H9 (cell line): ENCODE measurements around the gene PHACTR2. TPM values are rescaled to one million over a fixed set of nuclear protein-coding genes. Genes with fewer than 3 reads are reported as not detected.

Source experiments
- DNase-seq: peaks from one replicate; pipeline ENCODE4 v3.0.0-alpha.2; 2017
- H2AFZ ChIP-seq: one replicate; pipeline ENCODE4 v1.6.1; 2013; ENCODE audit warnings: mild to moderate bottlenecking, low read length, control low read depth, moderate library complexity
- H2AK5ac ChIP-seq: 2 replicates; pipeline ENCODE4 v1.6.1; 2013; ENCODE audit warnings: low read length, control low read depth, mixed read lengths; ENCODE audit not compliant: insufficient read length
- H2BK120ac ChIP-seq: one replicate; pipeline ENCODE4 v1.6.1; 2013; ENCODE audit warnings: low read depth, mild to moderate bottlenecking, low read length, control low read depth, inconsistent platforms; ENCODE audit not compliant: poor library complexity, severe bottlenecking
- H2BK12ac ChIP-seq: 2 replicates; pipeline ENCODE4 v1.6.1; 2013; ENCODE audit warnings: low read length, control low read depth, mixed read lengths, low read depth; ENCODE audit not compliant: insufficient read length
- H2BK15ac ChIP-seq: 2 replicates; pipeline ENCODE4 v1.6.1; 2013; ENCODE audit warnings: low read depth, low read length, control low read depth
- H2BK20ac ChIP-seq: one replicate; pipeline ENCODE4 v1.6.1; 2013; ENCODE audit warnings: low read depth, mild to moderate bottlenecking, low read length, control low read depth, inconsistent platforms; ENCODE audit not compliant: poor library complexity, severe bottlenecking
- H2BK5ac ChIP-seq: 2 replicates; pipeline ENCODE4 v1.6.1; 2013; ENCODE audit warnings: low read length, control low read depth, mixed read lengths; ENCODE audit not compliant: insufficient read length
- H3K14ac ChIP-seq: 2 replicates; pipeline ENCODE4 v1.6.1; 2013; ENCODE audit warnings: low read length, control low read depth; ENCODE audit not compliant: insufficient read depth
- H3K18ac ChIP-seq: 2 replicates; pipeline ENCODE4 v1.6.1; 2013; ENCODE audit warnings: low read depth, mild to moderate bottlenecking, mixed read lengths, low read length, control low read depth; ENCODE audit not compliant: insufficient read length
- H3K23ac ChIP-seq: 2 replicates; pipeline ENCODE4 v1.6.1; 2013; ENCODE audit warnings: low read length, control low read depth, mixed read lengths, low read depth; ENCODE audit not compliant: insufficient read length
- H3K23me2 ChIP-seq: 2 replicates; pipeline ENCODE4 v1.6.1; 2013; ENCODE audit warnings: low read depth, mild to moderate bottlenecking, mixed read lengths, low read length, control low read depth; ENCODE audit not compliant: insufficient read length, poor library complexity, severe bottlenecking
- H3K27ac ChIP-seq: 2 replicates; pipeline ENCODE4 v1.5.1; 2013; ENCODE audit warnings: low read length, control low read depth, mixed read lengths, low read depth; ENCODE audit not compliant: insufficient read length
- H3K27me3 ChIP-seq: 2 replicates; pipeline ENCODE4 v1.6.1; 2013; ENCODE audit warnings: low read length, control low read depth, inconsistent platforms; ENCODE audit not compliant: insufficient read depth
- H3K4ac ChIP-seq: 2 replicates; pipeline ENCODE4 v1.6.1; 2013; ENCODE audit warnings: low read depth, mild to moderate bottlenecking, control low read depth, inconsistent platforms, low read length, moderate library complexity
- H3K4me1 ChIP-seq: 2 replicates; pipeline ENCODE4 v1.6.1; 2013; ENCODE audit warnings: low read length, control low read depth, inconsistent platforms; ENCODE audit not compliant: insufficient read depth
- H3K4me2 ChIP-seq: 2 replicates; pipeline ENCODE4 v1.6.1; 2013; ENCODE audit warnings: low read length, control low read depth, mixed read lengths; ENCODE audit not compliant: insufficient read length, insufficient read depth
- H3K56ac ChIP-seq: 2 replicates; pipeline ENCODE4 v1.6.1; 2013; ENCODE audit warnings: low read depth, mild to moderate bottlenecking, mixed read lengths, low read length, control low read depth; ENCODE audit not compliant: insufficient read length
- H3K79me1 ChIP-seq: 2 replicates; pipeline ENCODE4 v1.6.1; 2013; ENCODE audit warnings: low read depth, mild to moderate bottlenecking, moderate library complexity, low read length, control low read depth, inconsistent platforms; ENCODE audit not compliant: insufficient read depth, poor library complexity, severe bottlenecking
- H3K79me2 ChIP-seq: 2 replicates; pipeline ENCODE4 v1.6.1; 2013; ENCODE audit warnings: low read length, control low read depth, inconsistent platforms; ENCODE audit not compliant: insufficient read depth
- H3K9ac ChIP-seq: 2 replicates; pipeline ENCODE4 v1.6.1; 2013; ENCODE audit warnings: low read length, control low read depth, mixed read lengths; ENCODE audit not compliant: insufficient read length; ENCODE audit errors: extremely low read depth
- H3K9me3 ChIP-seq: one replicate; pipeline ENCODE4 v1.6.1; 2013; ENCODE audit warnings: low read depth, low read length, inconsistent platforms; ENCODE audit not compliant: control insufficient read depth
- H3T11ph ChIP-seq: one replicate; pipeline ENCODE4 v1.6.1; 2013; ENCODE audit warnings: mild to moderate bottlenecking, low read length, control low read depth, inconsistent platforms
- H4K20me1 ChIP-seq: one replicate; pipeline ENCODE4 v1.6.1; 2013; ENCODE audit not compliant: control insufficient read depth, insufficient read length, insufficient read depth
- H4K5ac ChIP-seq: 2 replicates; pipeline ENCODE4 v1.6.1; 2013; ENCODE audit warnings: low read depth, mild to moderate bottlenecking, mixed read lengths, low read length, control low read depth; ENCODE audit not compliant: insufficient read length
- H4K8ac ChIP-seq: replicated peaks from 2 replicates; pipeline ENCODE4 v1.6.1; 2013; ENCODE audit warnings: low read length, control low read depth, mixed read lengths, low read depth; ENCODE audit not compliant: insufficient read length
- H4K91ac ChIP-seq: 2 replicates; pipeline ENCODE4 v1.6.1; 2013; ENCODE audit warnings: low read depth, mild to moderate bottlenecking, moderate library complexity, mixed read lengths, low read length, control low read depth; ENCODE audit not compliant: insufficient read length
- H3K27ac Mint-ChIP-seq, 3 experiments: 2 replicates in 2 of 3; 3 replicates in 1 of 3; pipeline ENCODE4 v1.8.0; 2020 to 2021; ENCODE audit warnings: mixed read lengths in 3 of 3, mild to moderate bottlenecking in 1 of 3, moderate library complexity in 1 of 3
- H3K27me3 Mint-ChIP-seq: 2 replicates; pipeline ENCODE4 v1.8.0; 2021; ENCODE audit warnings: low read depth, mild to moderate bottlenecking, moderate library complexity, mixed read lengths
- H3K36me3 Mint-ChIP-seq, 3 experiments: 2 replicates in 2 of 3; 3 replicates in 1 of 3; pipeline ENCODE4 v1.8.0; 2020 to 2021; ENCODE audit warnings: low read depth in 3 of 3, mixed read lengths in 3 of 3; ENCODE audit not compliant: insufficient read depth in 1 of 3
- H3K4me1 Mint-ChIP-seq, 2 experiments: 2 replicates each; pipeline ENCODE4 v1.8.0; 2020; ENCODE audit warnings: mixed read lengths in 2 of 2
- H3K4me3 Mint-ChIP-seq, 2 experiments: 2 replicates in 1 of 2; 3 replicates in 1 of 2; pipeline ENCODE4 v1.8.0; 2020 to 2021; ENCODE audit warnings: mild to moderate bottlenecking in 2 of 2, mixed read lengths in 2 of 2, moderate library complexity in 1 of 2
- H3K9me3 Mint-ChIP-seq, 2 experiments: 2 replicates in 1 of 2; 3 replicates in 1 of 2; pipeline ENCODE4 v1.8.0; 2020; ENCODE audit warnings: mild to moderate bottlenecking in 2 of 2, mixed read lengths in 2 of 2, moderate library complexity in 1 of 2
- WGBS: extraction: QIAGEN DNeasy Blood & Tissue Kit; methylation state at CpG from one replicate; pipeline ENCODE4 v1.1.7; 2013; ENCODE audit warnings: missing lambda C conversion rate, low lambda C conversion rate, mixed read lengths; ENCODE audit not compliant: insufficient read length; ENCODE audit errors: extremely low coverage; 5-methylcytosine and 5-hydroxymethylcytosine counted together
- total RNA-seq: library from RNA; stranded (reverse); gene quantifications from 2 replicates; pipeline ENCODE4 v1.2.1, GENCODE V29; 2021
- TF ChIP-seq, protein P1 (sequence below): fragments of 200-600 bp; sonication (generic); conservative IDR thresholded peaks from 3 replicates; pipeline ENCODE4 v1.8.0; 2021; ENCODE audit warnings: antibody characterized with exemption, mild to moderate bottlenecking

The PHACTR2 gene
- total RNA-seq, 1 experiment from 2014 or later, result 131 TPM

DNA sequence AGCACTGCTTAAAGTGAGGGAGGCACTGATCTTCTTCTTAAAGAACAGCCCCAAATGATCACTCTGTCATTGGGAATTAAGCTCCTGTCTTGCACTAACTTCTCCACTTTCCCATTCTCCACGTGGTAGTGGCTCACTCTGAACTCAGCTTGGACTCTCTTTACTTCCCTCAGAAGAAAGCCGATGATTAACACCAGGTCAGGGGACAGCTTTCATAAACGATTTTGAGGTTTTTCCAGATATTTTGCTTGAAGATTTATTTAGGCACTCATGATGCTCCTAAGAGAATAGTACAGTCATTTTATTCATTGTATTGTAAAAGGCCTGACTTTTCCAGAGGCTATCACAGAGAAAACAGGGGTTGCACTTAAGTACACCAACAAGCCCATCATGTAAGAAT lies 84.4 kb downstream of the PHACTR2 start:
- Mint-ChIP-seq H3K27ac (no peak overlapping the region; a peak in 1 of 7 replicates), H3K4me1 (peaks cover 0 to 7% of the 10 kb centered on the region in 2 experiments; a peak in 2 of 4 replicates), H3K4me3 (no peak overlapping the region), H3K36me3 (peaks cover 14 to 64% (median 21%) of the 10 kb centered on the region in 3 experiments; a peak in 6 of 7 replicates), H3K9me3 (no peaks in the 10 kb centered on the region), H3K27me3 (no peaks in the 10 kb centered on the region)
- Histone ChIP-seq H3K23ac (no peak overlapping the region), H3K23me2 (no peaks in the 10 kb centered on the region), H2BK5ac (no peak overlapping the region), H4K8ac (no peak overlapping the region), H3K4me2 (no peak overlapping the region), H3K56ac (no peak overlapping the region), H3K79me2 (no peaks in the 10 kb centered on the region), H3K4me1 (no peaks in the 10 kb centered on the region), H3K27ac (no peak overlapping the region), H2BK15ac (no peak overlapping the region), H3K27me3 (no peaks in the 10 kb centered on the region), H2BK120ac (no peak overlapping the region), H2AFZ (no peak overlapping the region), H3K9me3 (no peaks in the 10 kb centered on the region), H3T11ph (no peak overlapping the region), H4K91ac (no peak overlapping the region), H4K5ac (no peak overlapping the region), H2BK20ac (no peak overlapping the region), H3K79me1 (no peaks in the 10 kb centered on the region), H4K20me1 (no peaks in the 10 kb centered on the region), H2BK12ac (no peak overlapping the region), H3K14ac (no peak overlapping the region), H3K18ac (no peak overlapping the region), H3K9ac (no peak overlapping the region), H2AK5ac (no peak overlapping the region), H3K4ac (no peak overlapping the region)
- TF ChIP-seq, protein P1, sequence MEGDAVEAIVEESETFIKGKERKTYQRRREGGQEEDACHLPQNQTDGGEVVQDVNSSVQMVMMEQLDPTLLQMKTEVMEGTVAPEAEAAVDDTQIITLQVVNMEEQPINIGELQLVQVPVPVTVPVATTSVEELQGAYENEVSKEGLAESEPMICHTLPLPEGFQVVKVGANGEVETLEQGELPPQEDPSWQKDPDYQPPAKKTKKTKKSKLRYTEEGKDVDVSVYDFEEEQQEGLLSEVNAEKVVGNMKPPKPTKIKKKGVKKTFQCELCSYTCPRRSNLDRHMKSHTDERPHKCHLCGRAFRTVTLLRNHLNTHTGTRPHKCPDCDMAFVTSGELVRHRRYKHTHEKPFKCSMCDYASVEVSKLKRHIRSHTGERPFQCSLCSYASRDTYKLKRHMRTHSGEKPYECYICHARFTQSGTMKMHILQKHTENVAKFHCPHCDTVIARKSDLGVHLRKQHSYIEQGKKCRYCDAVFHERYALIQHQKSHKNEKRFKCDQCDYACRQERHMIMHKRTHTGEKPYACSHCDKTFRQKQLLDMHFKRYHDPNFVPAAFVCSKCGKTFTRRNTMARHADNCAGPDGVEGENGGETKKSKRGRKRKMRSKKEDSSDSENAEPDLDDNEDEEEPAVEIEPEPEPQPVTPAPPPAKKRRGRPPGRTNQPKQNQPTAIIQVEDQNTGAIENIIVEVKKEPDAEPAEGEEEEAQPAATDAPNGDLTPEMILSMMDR, result no peak
- WGBS, result no CpG with 5 or more reads among the region's 3 CpGs
- DNase-seq, result no peak
